Peyer's patch (tissue), 4 donors: ENCODE data around the gene ERC1.

Experiments
- CTCF ChIP-seq, 6 experiments: fragments of 450-650 bp in 4 of 6; fragments of 200-600 bp in 2 of 6; sonication (generic) in 1 of 6; IDR thresholded peaks; one replicate each; pipeline ENCODE4 v1.5.1; 2017 to 2019; ENCODE audit warnings: antibody characterized with exemption in 6 of 6, mild to moderate bottlenecking in 3 of 6, moderate library complexity in 1 of 6
- POLR2A ChIP-seq, 2 donors: fragments of 450-650 bp; IDR thresholded peaks; one replicate each; pipeline ENCODE4 v1.5.1; 2017; ENCODE audit warnings: antibody characterized with exemption in 2 of 2, mild to moderate bottlenecking in 2 of 2, moderate library complexity in 2 of 2

GRCh38 chr12:1531654-1532374 is 540.8 kb downstream of the ERC1 start:
- TF ChIP-seq CTCF (IDR thresholded peaks at IDR 0.05) (no peak), POLR2A (IDR thresholded peaks at IDR 0.05) (no peak)
